Heart left ventricle (tissue), 16 donors: ENCODE measurements around the gene TRIP12. TPM values are rescaled to one million over a fixed set of nuclear protein-coding genes. Genes with fewer than 3 reads are reported as not detected.
"Not testable (repeated sequence)": the region's sequence is repeated elsewhere in the genome, so short reads cannot be mapped to it uniquely, and the experiment has no call there.

ENCODE experiments used
- ATAC-seq, 4 donors: fragments of 200-7000 bp; cut with Tn5 transposase; one replicate each; pipeline ENCODE4 v1.9.1; 2020 to 2022; ENCODE audit warnings: moderate library complexity in 4 of 4, mild to moderate bottlenecking in 3 of 4, moderate number of reproducible peaks in 1 of 4
- DNase-seq, 5 donors: peaks; one replicate each; pipeline ENCODE4 v3.0.0-alpha.2; 2020
- H3K27ac ChIP-seq, 12 donors: fragments of 200-600 bp; sonication (generic) in 4 of 12; one replicate each; pipeline versions ENCODE4 v1.5.0 to v1.8.0; 2016 to 2022; ENCODE audit warnings: mild to moderate bottlenecking in 2 of 12
- H3K27me3 ChIP-seq, 9 donors: fragments of 200-600 bp; sonication (generic) in 2 of 9; one replicate each; pipeline versions ENCODE4 v1.5.1 to v1.8.0; 2016 to 2022; ENCODE audit warnings: mild to moderate bottlenecking in 3 of 9
- H3K36me3 ChIP-seq, 9 donors: fragments of 200-600 bp; sonication (generic) in 2 of 9; one replicate each; pipeline versions ENCODE4 v1.5.0 to v1.8.0; 2018 to 2022; ENCODE audit warnings: mild to moderate bottlenecking in 2 of 9
- H3K4me1 ChIP-seq, 12 donors: fragments of 200-600 bp; sonication (generic) in 4 of 12; one replicate each; pipeline versions ENCODE4 v1.5.0 to v1.8.0; 2016 to 2022; ENCODE audit warnings: mild to moderate bottlenecking in 3 of 12
- H3K4me3 ChIP-seq, 12 donors: fragments of 200-600 bp; sonication (generic) in 4 of 12; one replicate each; pipeline versions ENCODE4 v1.5.0 to v1.8.0; 2017 to 2022; ENCODE audit warnings: mild to moderate bottlenecking in 9 of 12, moderate library complexity in 4 of 12
- H3K9me3 ChIP-seq, 12 donors: fragments of 200-600 bp; sonication (generic) in 4 of 12; one replicate each; pipeline versions ENCODE4 v1.5.0 to v1.8.0; 2016 to 2022; ENCODE audit warnings: mild to moderate bottlenecking in 1 of 12
- POLR2A ChIP-seq, 2 donors: fragments of 450-650 bp; IDR thresholded peaks; one replicate each; pipeline ENCODE4 v1.6.1; 2017; ENCODE audit warnings: antibody characterized with exemption in 2 of 2, mild to moderate bottlenecking in 2 of 2, moderate library complexity in 2 of 2
- WGBS, 4 donors: extraction: QIAGEN DNeasy Blood & Tissue Kit in 2 of 4; methylation state at CpG; one replicate each; pipeline versions ENCODE4 v1.1.5 to v1.1.7; 2013 to 2018; 5-methylcytosine and 5-hydroxymethylcytosine counted together
- intact Hi-C, 10 donors: fragments of 100-400 bp; cut with DNase I; formaldehyde crosslinking; loops; one replicate each; pipeline versions ENCODE4 v1.11.1 to v1.14.2; 2022
- polyA plus RNA-seq, 2 donors: library from polyadenylated mRNA; stranded (reverse); fragments of 200-250 nt; gene quantifications; one replicate each; pipeline ENCODE4 v1.2.3, GENCODE V29; 2013
- total RNA-seq, 9 donors: library from RNA; depleted of rRNA in 2 of 9; stranded (reverse); fragments of >200 nt in 2 of 9; fragmentation: NEBNext Ultra II Directional in 3 of 9; extraction: Animal tissue kit (Norgen Biotek cat#: 25700) in 3 of 9; gene quantifications; one replicate each; pipeline versions ENCODE4 v1.1.0 to v1.2.4, GENCODE V29; 2016 to 2023
- TF ChIP-seq, protein P1 (sequence below), 12 donors: fragments of 200-600 bp; sonication (generic) in 4 of 12; IDR thresholded peaks; one replicate each; pipeline versions ENCODE4 v1.5.0 to v1.8.0; 2018 to 2022; ENCODE audit warnings: antibody characterized with exemption in 12 of 12, mild to moderate bottlenecking in 5 of 12
- donor health status: ischemic (EF 13 %, LVEDD 7.1; RV severe dilation, severe dysfunction).
- donor health status: healthy with polysubstance abuse.
- donor health status: DM: no; HTN: yes; CAD: no.
- donor health status: DM: no; HTN: no; CAD: no.
- donor health status: ischemic (EF 25% LVEDD 6.9; RV normal size, moderate dysfunction).
- donor health status: ischemic (EF 25% LVEDD 5.7; RV mildly dilated, moderate dysfunction).
- donor health status: healthy.
- donor health status: DM: yes; HTN: yes; CAD: no.
- donor health status: ischemic (EF 35%, LVEDD 5.7; RV mildly dilated, moderate dysfunction).
- donor health status: nonischemic (EF 11% LVEDD 7.7; RV severe dilation, severe dysfunction).
- donor health status: DM: yes; HTN: yes; CAD: no.
- donor health status: PGD.
- donor health status: ischemic (EF 29% LVEDD 5.4; RV normal size, mild dysfunction).
- donor health status: nonischemic (EF 23%, LVEDD 6.1; RV moderate dilation, normal function).

The TRIP12 gene
- total and polyA plus RNA-seq, 11 donors, result 16.1 to 245 (median 193) TPM

GRCh38 chr2:229901819-229902218 is 20.0 kb downstream of the TRIP12 start:
- Histone ChIP-seq H3K27ac (no peak overlapping the region), H3K27me3 (no peaks in the 10 kb centered on the region), H3K9me3 (no peaks in the 10 kb centered on the region), H3K4me3 (no peak overlapping the region), H3K4me1 (peaks cover 4 to 47% (median 23%) of the 10 kb centered on the region in 12 donors), H3K36me3 (peaks cover 0 to 35% (median 9%) of the 10 kb centered on the region in 9 donors)
- intact Hi-C loops, result loop anchor here in 1 of 10 donors (10.0 kb wide), 1 partner anchor 47 kb away; no protein-coding TSS in a partner anchor
- ATAC-seq, result peak in 3 of 4 donors; percentile 53 to 62 (median 55)
- WGBS, 4 donors, result 41 to 45% (median 44%) methylated on average over 3 of the region's 3 CpGs
- no peak for TF ChIP-seq POLR2A (IDR thresholded peaks at IDR 0.05)
- TF ChIP-seq, protein P1, sequence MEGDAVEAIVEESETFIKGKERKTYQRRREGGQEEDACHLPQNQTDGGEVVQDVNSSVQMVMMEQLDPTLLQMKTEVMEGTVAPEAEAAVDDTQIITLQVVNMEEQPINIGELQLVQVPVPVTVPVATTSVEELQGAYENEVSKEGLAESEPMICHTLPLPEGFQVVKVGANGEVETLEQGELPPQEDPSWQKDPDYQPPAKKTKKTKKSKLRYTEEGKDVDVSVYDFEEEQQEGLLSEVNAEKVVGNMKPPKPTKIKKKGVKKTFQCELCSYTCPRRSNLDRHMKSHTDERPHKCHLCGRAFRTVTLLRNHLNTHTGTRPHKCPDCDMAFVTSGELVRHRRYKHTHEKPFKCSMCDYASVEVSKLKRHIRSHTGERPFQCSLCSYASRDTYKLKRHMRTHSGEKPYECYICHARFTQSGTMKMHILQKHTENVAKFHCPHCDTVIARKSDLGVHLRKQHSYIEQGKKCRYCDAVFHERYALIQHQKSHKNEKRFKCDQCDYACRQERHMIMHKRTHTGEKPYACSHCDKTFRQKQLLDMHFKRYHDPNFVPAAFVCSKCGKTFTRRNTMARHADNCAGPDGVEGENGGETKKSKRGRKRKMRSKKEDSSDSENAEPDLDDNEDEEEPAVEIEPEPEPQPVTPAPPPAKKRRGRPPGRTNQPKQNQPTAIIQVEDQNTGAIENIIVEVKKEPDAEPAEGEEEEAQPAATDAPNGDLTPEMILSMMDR (IDR thresholded peaks at IDR 0.05), result no peak
- no peak for DNase-seq

GRCh38 chr2:229900514-229900913 is 21.3 kb downstream of the TRIP12 start:
- DNase-seq, ATAC-seq, H3K4me3 ChIP-seq, H3K27ac ChIP-seq, H3K27me3 ChIP-seq, H3K9me3 ChIP-seq: not testable (repeated sequence)
- H3K4me1 ChIP-seq, result peaks cover 4 to 49% (median 21%) of the 10 kb centered on the region in 12 donors
- peaks cover 0 to 31% (median 9%) of the 10 kb centered on the region in 9 donors for H3K36me3 ChIP-seq
- 92 to 97% (median 95%) methylated on average over 9 of the region's 9 CpGs for WGBS, 4 donors
- intact Hi-C loops, result loop anchor here in 1 of 10 donors (10.0 kb wide), 1 partner anchor 46 kb away; no protein-coding TSS in a partner anchor

DNA sequence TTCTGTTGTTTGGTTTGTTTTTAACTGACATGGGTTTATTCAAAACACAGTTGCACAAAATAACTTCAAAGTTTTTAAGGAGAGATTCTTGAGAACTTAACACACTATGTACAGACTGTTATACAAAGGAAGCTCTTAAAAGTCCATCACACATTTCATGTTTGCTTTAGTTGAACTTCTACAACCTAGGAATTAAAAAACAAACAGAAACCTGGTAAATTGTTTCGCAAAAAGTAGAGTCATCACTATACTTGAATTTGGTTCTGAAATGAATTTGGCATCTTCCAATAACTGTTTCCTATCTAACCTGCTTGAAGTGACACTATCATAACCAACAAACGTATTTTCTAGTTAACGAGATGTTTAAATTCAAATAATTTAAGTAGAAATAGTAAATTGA is 21.8 kb downstream of the TRIP12 start:
- H3K4me3 ChIP-seq, result no peak overlapping the region
- WGBS, 4 donors, result 93 to 95% (median 94%) methylated on average over 3 of the region's 3 CpGs
- H3K36me3 ChIP-seq, result peaks cover 0 to 29% (median 9%) of the 10 kb centered on the region in 9 donors
- ATAC-seq (no peak), DNase-seq (no peak)
- H3K9me3 ChIP-seq, result no peaks in the 10 kb centered on the region
- intact Hi-C loops, result loop anchor here in 1 of 10 donors (10.0 kb wide), 1 partner anchor 45 kb away; no protein-coding TSS in a partner anchor
- no peak overlapping the region for H3K27ac ChIP-seq
- H3K4me1 ChIP-seq, result peaks cover 4 to 53% (median 21%) of the 10 kb centered on the region in 12 donors
- H3K27me3 ChIP-seq, result no peaks in the 10 kb centered on the region
- no peak for TF ChIP-seq POLR2A (IDR thresholded peaks at IDR 0.05)
- TF ChIP-seq, protein P1 (IDR thresholded peaks at IDR 0.05), result no peak

- 82 to 89% (median 88%) methylated on average over 3 of the region's 3 CpGs for WGBS, 4 donors
- Histone ChIP-seq H3K27ac (no peak overlapping the region), H3K36me3 (peaks cover 0 to 25% (median 9%) of the 10 kb centered on the region in 9 donors), H3K27me3 (no peaks in the 10 kb centered on the region), H3K4me1 (peaks cover 4 to 58% (median 22%) of the 10 kb centered on the region in 12 donors), H3K9me3 (no peaks in the 10 kb centered on the region), H3K4me3 (no peak overlapping the region)
- intact Hi-C loops, result loop anchor here in 1 of 10 donors (10.0 kb wide), 1 partner anchor 45 kb away; no protein-coding TSS in a partner anchor
- TF ChIP-seq, protein P1 (IDR thresholded peaks at IDR 0.05), result no peak
- TF ChIP-seq POLR2A (IDR thresholded peaks at IDR 0.05), result no peak
- ATAC-seq (no peak), DNase-seq (no peak)
These were observed 22.2 kb downstream of the TRIP12 start for GRCh38 chr2:229899604-229900003.

DNA sequence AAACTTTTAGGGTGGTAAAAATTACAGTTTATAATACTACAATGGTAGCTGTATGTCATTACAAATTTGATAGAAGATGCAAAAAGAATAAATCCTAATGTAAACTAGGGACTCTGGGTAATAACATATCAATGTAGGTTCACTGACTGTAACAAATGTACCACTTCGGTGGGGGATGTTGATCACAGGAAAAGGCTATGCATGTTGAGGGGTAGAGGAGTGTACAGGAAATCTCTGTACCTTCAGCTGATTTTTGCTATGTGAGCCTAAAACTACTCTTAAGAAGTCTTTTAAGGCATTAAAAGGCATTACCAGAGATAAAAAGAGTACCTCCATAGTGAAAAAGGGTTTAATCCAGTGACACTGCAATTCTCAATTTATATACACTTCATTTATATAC is 25.0 kb downstream of the TRIP12 start:
- TF ChIP-seq, protein P1 (IDR thresholded peaks at IDR 0.05), result no peak
- no peak for TF ChIP-seq POLR2A (IDR thresholded peaks at IDR 0.05)
- H3K27me3 ChIP-seq, result no peaks in the 10 kb centered on the region
- intact Hi-C loops, result no loop called here
- no peak overlapping the region for H3K4me3 ChIP-seq
- ATAC-seq (no peak), DNase-seq (no peak)
- no peaks in the 10 kb centered on the region for H3K9me3 ChIP-seq
- no peak overlapping the region for H3K27ac ChIP-seq
- peaks cover 0 to 55% (median 20%) of the 10 kb centered on the region in 12 donors for H3K4me1 ChIP-seq
- H3K36me3 ChIP-seq, result peaks cover 0 to 11% (median 0%) of the 10 kb centered on the region in 9 donors
- 39 to 69% (median 48%) methylated on average over 1 of the region's 1 CpG for WGBS, 4 donors
